Measurements from ENCODE around the gene PIH1D2.

- TF ChIP-seq POLR2A (IDR thresholded peaks at IDR 0.05; ENCODE audit: low read length) (no peak), GATA1 (IDR thresholded peaks at IDR 0.05; ENCODE audit: low read depth, low read length) (no peak)
Measured at GRCh38 chr11:112085822-112086421, 12.1 kb upstream of the PIH1D2 start.
